Keratinocyte (primary cell): Measurements from ENCODE around the gene CEP131. TPM values are rescaled to one million over a fixed set of nuclear protein-coding genes. Genes with fewer than 3 reads are reported as not detected.
"Not testable (repeated sequence)": the region's sequence is repeated elsewhere in the genome, so short reads cannot be mapped to it uniquely, and the experiment has no call there.

Experiments used
- DNase-seq: peaks from one replicate; pipeline ENCODE4 v3.0.0-alpha.2; 2011; ENCODE audit warnings: low read depth, missing footprints, low spot score
- FAIRE-seq: peaks from 2 replicates; lab custom pipeline; 2011; peaks lifted over from hg19 to GRCh38; lab: Jason Lieb, UNC
- H2AFZ ChIP-seq: 2 replicates; pipeline ENCODE4 v1.6.0; 2012; ENCODE audit warnings: low read length, control low read depth, inconsistent platforms; ENCODE audit not compliant: control insufficient read depth
- H3K27ac ChIP-seq: 2 replicates; pipeline ENCODE4 v1.5.1; 2011; ENCODE audit warnings: low read length; ENCODE audit not compliant: control insufficient read depth, insufficient read depth
- H3K27me3 ChIP-seq: 3 replicates; pipeline ENCODE4 v1.6.0; 2011; ENCODE audit warnings: low read length; ENCODE audit not compliant: control insufficient read depth, insufficient read depth; ENCODE audit errors: extremely low read depth
- H3K36me3 ChIP-seq, 2 experiments: 2 replicates in 1 of 2; 3 replicates in 1 of 2; pipeline ENCODE4 v1.5.1; 2011; ENCODE audit warnings: low read length in 2 of 2, mild to moderate bottlenecking in 1 of 2; ENCODE audit not compliant: control insufficient read depth in 2 of 2, insufficient read depth in 2 of 2; ENCODE audit errors: extremely low read depth in 1 of 2
- H3K4me1 ChIP-seq: 3 replicates; pipeline ENCODE4 v1.5.1; 2011; ENCODE audit warnings: low read length; ENCODE audit not compliant: control insufficient read depth, insufficient read depth; ENCODE audit errors: extremely low read depth
- H3K4me2 ChIP-seq: 3 replicates; pipeline ENCODE4 v1.6.0; 2011; ENCODE audit warnings: low read depth, low read length; ENCODE audit not compliant: control insufficient read depth, insufficient read depth; ENCODE audit errors: extremely low read depth
- H3K4me3 ChIP-seq, 3 experiments: fragments of 200-600 bp in 1 of 3; sonication (generic) in 1 of 3; 2 replicates in 2 of 3; 3 replicates in 1 of 3; pipeline ENCODE4 v1.5.1; 2011 to 2016; ENCODE audit warnings: low read length in 3 of 3, mild to moderate bottlenecking in 3 of 3, control low read depth in 2 of 3, inconsistent platforms in 1 of 3, low read depth in 1 of 3, mixed read lengths in 1 of 3, mixed run types in 1 of 3, moderate library complexity in 1 of 3; ENCODE audit not compliant: control insufficient read depth in 2 of 3, insufficient read depth in 2 of 3; ENCODE audit errors: extremely low read depth in 1 of 3
- H3K79me2 ChIP-seq: 2 replicates; pipeline ENCODE4 v1.6.0; 2012; ENCODE audit warnings: low read length; ENCODE audit not compliant: control insufficient read depth, insufficient read depth
- H3K9ac ChIP-seq: 3 replicates; pipeline ENCODE4 v1.6.0; 2011; ENCODE audit warnings: low read length; ENCODE audit not compliant: control insufficient read depth, insufficient read depth; ENCODE audit errors: extremely low read depth
- H3K9me1 ChIP-seq: 3 replicates; pipeline ENCODE4 v1.6.0; 2011; ENCODE audit warnings: low read length; ENCODE audit not compliant: control insufficient read depth, insufficient read depth; ENCODE audit errors: extremely low read depth
- H3K9me3 ChIP-seq: 2 replicates; pipeline ENCODE4 v1.5.1; 2012; ENCODE audit warnings: low read depth, low read length; ENCODE audit not compliant: control insufficient read depth
- H4K20me1 ChIP-seq: 3 replicates; pipeline ENCODE4 v1.6.0; 2011; ENCODE audit warnings: low read length; ENCODE audit not compliant: control insufficient read depth, insufficient read depth; ENCODE audit errors: extremely low read depth
- CTCF ChIP-seq, 3 experiments: IDR thresholded peaks in 1 of 3; conservative IDR thresholded peaks in 1 of 3; optimal IDR thresholded peaks in 1 of 3; 2 replicates in 2 of 3; 3 replicates in 1 of 3; pipeline versions ENCODE3 to v1.5.1; 2011; ENCODE audit warnings: low read length in 3 of 3, mild to moderate bottlenecking in 3 of 3, moderate library complexity in 2 of 3, control low read depth in 1 of 3, inconsistent platforms in 1 of 3; ENCODE audit not compliant: insufficient read depth in 2 of 3; ENCODE audit errors: extremely low read depth in 1 of 3
- EZH2 ChIP-seq: IDR thresholded peaks from one replicate; pipeline ENCODE4 v1.6.1; 2012; ENCODE audit warnings: inconsistent platforms, mild to moderate bottlenecking, low read length, moderate library complexity
- dilution Hi-C: fragments of 300-500 bp; cut with MboI; formaldehyde crosslinking; loops from one replicate; pipeline ENCODE4 v1.7.0; 2020; ENCODE audit warnings: low sequenced_read_pairs; ENCODE audit not compliant: extremely low pct_ligation_motif_present
- polyA plus RNA-seq, 5 experiments: library from polyadenylated mRNA; depleted of rRNA in 3 of 5; stranded (reverse) in 3 of 5; stranded (forward) in 1 of 5; unstranded in 1 of 5; fragments of >200 nt; gene quantifications; 1 replicate in 1 of 5; 2 replicates in 3 of 5; 3 replicates in 1 of 5; pipeline versions ENCODE4 v1.2.1 to v1.2.3, GENCODE V29; 2011 to 2012; ENCODE audit warnings: missing spikeins in 2 of 5, low read depth in 1 of 5, low replicate concordance in 1 of 5

Gene CEP131
- polyA plus RNA-seq, 1 donor (not counting 4 experiments of a cell fraction or from before 2014, with no cell fraction given), result 2.6 TPM

GRCh38 chr17:81148986-81149533, 73.7 kb downstream of the CEP131 start:
- H3K27ac ChIP-seq, result no peak overlapping the region
- H3K9me3 ChIP-seq, result no peaks in the 10 kb centered on the region
- H3K79me2 ChIP-seq, result no peaks in the 10 kb centered on the region
- H3K27me3 ChIP-seq, result peaks cover 16% of the 10 kb centered on the region
- no peaks in the 10 kb centered on the region for H4K20me1 ChIP-seq
- no peaks in the 10 kb centered on the region for H3K9me1 ChIP-seq
- no peak overlapping the region for H3K4me3 ChIP-seq
- dilution Hi-C loops, result no loop called here
- no peak overlapping the region for H3K9ac ChIP-seq
- FAIRE-seq, result no peak
- no peak for TF ChIP-seq EZH2
- H2AFZ ChIP-seq, result no peak overlapping the region
- H3K4me2 ChIP-seq, result no peak overlapping the region
- H3K4me1 ChIP-seq, result no peaks in the 10 kb centered on the region
- DNase-seq, result no peak
- H3K36me3 ChIP-seq, result no peaks in the 10 kb centered on the region

- dilution Hi-C loops, result no loop called here
- Histone ChIP-seq H3K9me3 (no peaks in the 10 kb centered on the region), H3K4me2 (no peak overlapping the region), H3K27ac (no peak overlapping the region), H2AFZ (no peak overlapping the region), H3K4me1 (no peaks in the 10 kb centered on the region), H3K79me2 (no peaks in the 10 kb centered on the region), H3K4me3 (no peak overlapping the region), H3K36me3 (no peaks in the 10 kb centered on the region), H3K9ac (no peak overlapping the region), H3K9me1 (no peaks in the 10 kb centered on the region), H3K27me3 (peaks cover 16% of the 10 kb centered on the region), H4K20me1 (no peaks in the 10 kb centered on the region)
- DNase-seq, result no peak
- FAIRE-seq, result no peak
- TF ChIP-seq CTCF (optimal IDR thresholded peaks at IDR 0.05 in 1 of 3, IDR thresholded peaks at IDR 0.05 in 1 of 3, conservative IDR thresholded peaks at IDR 0.05 in 1 of 3; ENCODE audit: extremely low read depth in 1 of 3, insufficient read depth in 2 of 3, low read length in 3 of 3) (no peak), EZH2 (no peak)
Measured at GRCh38 chr17:81148571-81148970, 74.2 kb downstream of the CEP131 start.

- Histone ChIP-seq H3K27ac (no peak overlapping the region), H3K9me1 (no peaks in the 10 kb centered on the region), H3K4me1 (no peaks in the 10 kb centered on the region), H3K79me2 (no peaks in the 10 kb centered on the region), H3K9ac (no peak overlapping the region), H3K4me2 (no peak overlapping the region), H3K4me3 (no peak overlapping the region), H3K27me3 (peaks cover 16% of the 10 kb centered on the region), H4K20me1 (no peaks in the 10 kb centered on the region), H3K9me3 (no peaks in the 10 kb centered on the region), H3K36me3 (no peaks in the 10 kb centered on the region), H2AFZ (no peak overlapping the region)
- FAIRE-seq (no peak), DNase-seq (no peak)
- dilution Hi-C loops, result no loop called here
- TF ChIP-seq EZH2 (no peak), CTCF (optimal IDR thresholded peaks at IDR 0.05 in 1 of 3, IDR thresholded peaks at IDR 0.05 in 1 of 3, conservative IDR thresholded peaks at IDR 0.05 in 1 of 3; ENCODE audit: extremely low read depth in 1 of 3, insufficient read depth in 2 of 3, low read length in 3 of 3) (no peak)
Measured at GRCh38 chr17:81147701-81148100, 75.1 kb downstream of the CEP131 start.

- H3K36me3 ChIP-seq, H3K9me1 ChIP-seq, H3K27ac ChIP-seq, H3K4me2 ChIP-seq, H3K4me3 ChIP-seq, H2AFZ ChIP-seq, H4K20me1 ChIP-seq, H3K9ac ChIP-seq, DNase-seq, H3K9me3 ChIP-seq, FAIRE-seq, dilution Hi-C loops, H3K4me1 ChIP-seq, H3K79me2 ChIP-seq: not testable (repeated sequence)
- H3K27me3 ChIP-seq, result peaks cover 19% of the 10 kb centered on the region
Measured at GRCh38 chr17:81146208-81146607, 76.6 kb downstream of the CEP131 start.
